HepG2 (cell line): Measurements from ENCODE around the gene ACOT8. TPM values are rescaled to one million over a fixed set of nuclear protein-coding genes. Genes with fewer than 3 reads are reported as not detected.

ENCODE experiments used
- BHLHE40 ChIP-seq: IDR thresholded peaks from 2 replicates; pipeline ENCODE4 v1.6.1; 2011; ENCODE audit warnings: low read length, improper control_type of control experiment
- BRD4 ChIP-seq: sonication (generic); formaldehyde crosslinking; IDR thresholded peaks from 2 replicates; pipeline ENCODE4 v1.4.0; 2020; ENCODE audit warnings: missing genetic modification reagents
- KAT2B ChIP-seq: fragments of 150-350 bp; IDR thresholded peaks from 2 replicates; pipeline ENCODE4 v1.6.1; 2014; ENCODE audit warnings: low read depth, low read length, borderline replicate concordance
- KDM1A ChIP-seq: IDR thresholded peaks from 2 replicates; pipeline ENCODE4 v1.6.1; 2016; ENCODE audit warnings: missing compliant biosample characterization
- PAX8 ChIP-seq: sonication (generic); formaldehyde crosslinking; IDR thresholded peaks from 2 replicates; pipeline ENCODE4 v1.8.0; 2022; ENCODE audit warnings: mild to moderate bottlenecking, missing genetic modification reagents, borderline replicate concordance
- PREB ChIP-seq: sonication (generic); formaldehyde crosslinking; IDR thresholded peaks from 2 replicates; pipeline ENCODE4 v1.4.0; 2020; ENCODE audit warnings: missing genetic modification reagents
- REL ChIP-seq: sonication (generic); formaldehyde crosslinking; conservative IDR thresholded peaks from 2 replicates; pipeline ENCODE4 v1.8.0; 2022; ENCODE audit warnings: mild to moderate bottlenecking, missing genetic modification reagents, moderate library complexity
- RFX5 ChIP-seq: IDR thresholded peaks from 2 replicates; pipeline ENCODE4 v1.6.1; 2011; ENCODE audit warnings: low read depth, low read length, improper control_type of control experiment
- SAFB2 ChIP-seq: sonication (generic); formaldehyde crosslinking; IDR thresholded peaks from 2 replicates; pipeline ENCODE4 v1.5.1; 2020; ENCODE audit warnings: missing genetic modification reagents, low read depth, mild to moderate bottlenecking, borderline replicate concordance
- SMARCC2 ChIP-seq: fragments of 450-650 bp; IDR thresholded peaks from 2 replicates; pipeline ENCODE4 v1.6.1; 2017; ENCODE audit warnings: antibody characterized with exemption, mild to moderate bottlenecking
- SMC3 ChIP-seq: IDR thresholded peaks from 2 replicates; pipeline ENCODE4 v1.6.1; 2011; ENCODE audit warnings: low read length, improper control_type of control experiment
- STAG1 ChIP-seq: sonication (generic); formaldehyde crosslinking; IDR thresholded peaks from 2 replicates; pipeline ENCODE4 v1.4.0; 2020; ENCODE audit warnings: missing genetic modification reagents
- TRIM22 ChIP-seq: fragments of 450-650 bp; IDR thresholded peaks from 2 replicates; pipeline ENCODE4 v1.6.1; 2017
- UBTF ChIP-seq: sonication (generic); formaldehyde crosslinking; IDR thresholded peaks from 2 replicates; pipeline ENCODE4 v1.4.0; 2020; ENCODE audit warnings: mild to moderate bottlenecking, missing genetic modification reagents
- ZEB1 ChIP-seq: IDR thresholded peaks from 2 replicates; pipeline ENCODE4 v1.6.1; 2012; ENCODE audit warnings: mild to moderate bottlenecking, low read depth, inconsistent platforms; ENCODE audit not compliant: insufficient replicate concordance
- ZFYVE20 ChIP-seq: sonication (generic); formaldehyde crosslinking; IDR thresholded peaks from 2 replicates; pipeline ENCODE4 v1.8.0; 2023; ENCODE audit warnings: low read depth, mild to moderate bottlenecking, moderate library complexity, missing genetic modification reagents, borderline replicate concordance
- ZNF138 ChIP-seq: sonication (generic); formaldehyde crosslinking; IDR thresholded peaks from 2 replicates; pipeline ENCODE4 v1.5.0; 2020; ENCODE audit warnings: mild to moderate bottlenecking, low read depth, missing genetic modification reagents
- ZNF572 ChIP-seq: sonication (generic); formaldehyde crosslinking; IDR thresholded peaks from 2 replicates; pipeline ENCODE4 v1.5.1; 2020; ENCODE audit warnings: mild to moderate bottlenecking, missing genetic modification reagents
- ZNF691 ChIP-seq: sonication (generic); formaldehyde crosslinking; IDR thresholded peaks from 2 replicates; pipeline ENCODE4 v1.4.0; 2020; ENCODE audit warnings: missing genetic modification reagents, low read depth, mild to moderate bottlenecking, borderline replicate concordance
- ZNF737 ChIP-seq: sonication (generic); formaldehyde crosslinking; IDR thresholded peaks from 2 replicates; pipeline ENCODE4 v1.5.0; 2020; ENCODE audit warnings: missing genetic modification reagents, mild to moderate bottlenecking, borderline replicate concordance
- ZNF75D ChIP-seq: sonication (generic); formaldehyde crosslinking; IDR thresholded peaks from 2 replicates; pipeline ENCODE4 v1.8.1; 2023; ENCODE audit warnings: missing genetic modification reagents, mild to moderate bottlenecking, borderline replicate concordance
- ZNF777 ChIP-seq: sonication (generic); formaldehyde crosslinking; IDR thresholded peaks from 2 replicates; pipeline ENCODE4 v1.4.0; 2020; ENCODE audit warnings: missing genetic modification reagents
- ZNF790 ChIP-seq: sonication (generic); formaldehyde crosslinking; IDR thresholded peaks from 2 replicates; pipeline ENCODE4 v1.8.0; 2022; ENCODE audit warnings: missing genetic modification reagents, mild to moderate bottlenecking, borderline replicate concordance
- ZNF816 ChIP-seq: sonication (generic); formaldehyde crosslinking; IDR thresholded peaks from 2 replicates; pipeline ENCODE4 v1.8.0; 2022; ENCODE audit warnings: missing genetic modification reagents, mild to moderate bottlenecking, borderline replicate concordance
- ZNF83 ChIP-seq: sonication (generic); formaldehyde crosslinking; IDR thresholded peaks from 2 replicates; pipeline ENCODE4 v1.4.0; 2020; ENCODE audit warnings: missing genetic modification reagents, mild to moderate bottlenecking, borderline replicate concordance
- ZSCAN25 ChIP-seq: sonication (generic); formaldehyde crosslinking; IDR thresholded peaks from 2 replicates; pipeline ENCODE4 v1.8.0; 2022; ENCODE audit warnings: mild to moderate bottlenecking, missing genetic modification reagents
- polyA plus RNA-seq, 8 experiments: library from polyadenylated mRNA; depleted of rRNA in 3 of 8; stranded (reverse) in 7 of 8; unstranded in 1 of 8; fragments of >200 nt; fragmentation: Illumina TruSeq in 4 of 8; extraction: Trizol in 4 of 8; gene quantifications; 2 replicates each; pipeline versions ENCODE4 v1.2.1 to v1.2.3, GENCODE V29; 2011 to 2016; ENCODE audit warnings: low read depth in 4 of 8, missing spikeins in 1 of 8, mixed read lengths in 1 of 8; ENCODE audit not compliant: insufficient read depth in 1 of 8
- total RNA-seq, 5 experiments: library from RNA; depleted of rRNA; stranded (reverse); fragments of >200 nt; fragmentation: Illumina TruSeq; extraction: Trizol; gene quantifications; 2 replicates each; pipeline ENCODE4 v1.2.3, GENCODE V29; 2016; ENCODE audit warnings: low read depth in 1 of 5

ACOT8 gene
- total and polyA plus RNA-seq, 2 of the 13 experiments (the other 11 are each of a cell fraction or from before 2014, with no cell fraction given) = 31.4 to 45.5 TPM

- TF ChIP-seq STAG1 (CRISPR knock-in tag) (no peak), ZNF83 (CRISPR knock-in tag) (no peak), ZNF777 (peak; percentile 22; the same call in 1 of the 2 replicates), ZNF138 (CRISPR knock-in tag) (no peak), REL (CRISPR knock-in tag) (no peak), SMARCC2 (no peak), ZNF691 (CRISPR knock-in tag) (no peak), ZEB1 (no peak), BRD4 (CRISPR knock-in tag) (no peak), ZNF816 (no peak), ZNF572 (CRISPR knock-in tag) (no peak), ZNF737 (CRISPR knock-in tag) (no peak), TRIM22 (no peak), ZSCAN25 (CRISPR knock-in tag) (no peak), UBTF (CRISPR knock-in tag) (no peak), RFX5 (no peak), PREB (CRISPR knock-in tag) (no peak), KDM1A (CRISPR knock-in tag) (peak; percentile 38; the same call in 1 of the 2 replicates), KAT2B (no peak), BHLHE40 (no peak), SAFB2 (CRISPR knock-in tag) (no peak), ZNF790 (no peak), PAX8 (CRISPR knock-in tag) (no peak), ZFYVE20 (no peak), ZNF75D (CRISPR knock-in tag) (no peak), SMC3 (no peak)
These were observed 4.3 kb upstream of the ACOT8 start (continued) for GRCh38 chr20:45861221-45862075.
